ENCODE data around the gene RNF215. TPM values are rescaled to one million over a fixed set of nuclear protein-coding genes. Genes with fewer than 3 reads are reported as not detected.
A peak's percentile ranks its signal among the peaks of the same experiment; 100 is the strongest.
"Not testable (repeated sequence)": the region's sequence is repeated elsewhere in the genome, so short reads cannot be mapped to it uniquely, and the experiment has no call there.

Gene RNF215
- polyA plus RNA-seq, 6 donors from 2014 or later: 0.30 to 1.0 (median 0.95) TPM; not detected in 1

- Mint-ChIP-seq H3K27me3 (no peaks in the 10 kb centered on the region), H3K36me3 (peaks cover 0 to 9% of the 10 kb centered on the region in 2 donors), H3K4me1 (peaks cover 0 to 5% (median 1%) of the 10 kb centered on the region in 3 donors), H3K9me3 (no peaks in the 10 kb centered on the region), H3K27ac (no peak overlapping the region), H3K4me3 (peak overlapping the region in 1 of 8 donors; percentile 29)
- ATAC-seq (ENCODE audit: low read depth in 2 of 2) (no peak), DNase-seq (no peak)
Measured at GRCh38 chr22:30413745-30414524, 26.7 kb upstream of the RNF215 start.

- H3K27ac Mint-ChIP-seq: peak overlapping the region in 4 of 6 donors; percentile 5 to 58 (median 18)
- H3K4me1 Mint-ChIP-seq: peaks cover 0 to 5% (median 1%) of the 10 kb centered on the region in 3 donors
- peaks cover 0 to 9% of the 10 kb centered on the region in 2 donors for H3K36me3 Mint-ChIP-seq
- H3K9me3 Mint-ChIP-seq: no peaks in the 10 kb centered on the region
- H3K4me3 Mint-ChIP-seq: no peak overlapping the region
- no peak for DNase-seq
- ATAC-seq (ENCODE audit: low read depth in 2 of 2): no peak
- no peaks in the 10 kb centered on the region for H3K27me3 Mint-ChIP-seq
Measured at GRCh38 chr22:30413001-30413400, 25.8 kb upstream of the RNF215 start.

- H3K4me1 Mint-ChIP-seq: peaks cover 0 to 5% (median 1%) of the 10 kb centered on the region in 3 donors
- no peak overlapping the region for H3K4me3 Mint-ChIP-seq
- DNase-seq (no peak), ATAC-seq (ENCODE audit: low read depth in 2 of 2) (no peak)
- H3K27ac Mint-ChIP-seq: peak overlapping the region in 2 of 6 donors; percentile 49 to 96
- no peaks in the 10 kb centered on the region for H3K27me3 Mint-ChIP-seq
- H3K36me3 Mint-ChIP-seq: peaks cover 0 to 9% of the 10 kb centered on the region in 2 donors
- no peaks in the 10 kb centered on the region for H3K9me3 Mint-ChIP-seq
Measured at GRCh38 chr22:30411780-30412179, 24.6 kb upstream of the RNF215 start.

GRCh38 chr22:30408388-30409102 is 21.3 kb upstream of the RNF215 start:
- Mint-ChIP-seq H3K27ac (no peak overlapping the region), H3K36me3 (no peaks in the 10 kb centered on the region), H3K4me3 (no peak overlapping the region), H3K27me3 (no peaks in the 10 kb centered on the region), H3K4me1 (peaks cover 0 to 5% (median 1%) of the 10 kb centered on the region in 3 donors), H3K9me3 (no peaks in the 10 kb centered on the region)
- ATAC-seq (ENCODE audit: low read depth in 2 of 2) (no peak), DNase-seq (no peak)

GRCh38 chr22:30406400-30406799 is 19.2 kb upstream of the RNF215 start:
- no peak overlapping the region for H3K4me3 Mint-ChIP-seq
- H3K27me3 Mint-ChIP-seq: no peaks in the 10 kb centered on the region
- H3K4me1 Mint-ChIP-seq: no peaks in the 10 kb centered on the region
- no peak for ATAC-seq (ENCODE audit: low read depth in 2 of 2)
- no peak for DNase-seq
- H3K36me3 Mint-ChIP-seq: no peaks in the 10 kb centered on the region
- H3K27ac Mint-ChIP-seq: peak overlapping the region in 1 of 6 donors; percentile 44
- no peaks in the 10 kb centered on the region for H3K9me3 Mint-ChIP-seq

GRCh38 chr22:30405731-30406130 is 18.5 kb upstream of the RNF215 start:
- ATAC-seq (ENCODE audit: low read depth in 2 of 2): no peak
- no peak overlapping the region for H3K4me3 Mint-ChIP-seq

GRCh38 chr22:30404307-30404706 is 17.1 kb upstream of the RNF215 start:
- H3K27ac Mint-ChIP-seq: peak overlapping the region in 1 of 6 donors; percentile 42
- no peak overlapping the region for H3K4me3 Mint-ChIP-seq
- no peaks in the 10 kb centered on the region for H3K9me3 Mint-ChIP-seq
- H3K4me1 Mint-ChIP-seq: no peaks in the 10 kb centered on the region
- peaks cover 0 to under 1% (median 0%) of the 10 kb centered on the region in 3 donors for H3K27me3 Mint-ChIP-seq
- no peaks in the 10 kb centered on the region for H3K36me3 Mint-ChIP-seq
- ATAC-seq (ENCODE audit: low read depth in 2 of 2) (no peak), DNase-seq (no peak)

More at GRCh38 chr22:30405731-30406130, 18.5 kb upstream of the RNF215 start:
- Mint-ChIP-seq H3K9me3 (no peaks in the 10 kb centered on the region), H3K4me1 (no peaks in the 10 kb centered on the region), H3K36me3 (no peaks in the 10 kb centered on the region), H3K27ac (no peak overlapping the region), H3K27me3 (no peaks in the 10 kb centered on the region)
- no peak for DNase-seq

GRCh38 chr22:30402766-30403104 is 15.5 kb upstream of the RNF215 start:
- not testable (repeated sequence) for H3K4me1 Mint-ChIP-seq; ATAC-seq (ENCODE audit: low read depth in 2 of 2); H3K27ac Mint-ChIP-seq; DNase-seq; H3K36me3 Mint-ChIP-seq; H3K4me3 Mint-ChIP-seq; H3K9me3 Mint-ChIP-seq
- H3K27me3 Mint-ChIP-seq: peaks cover 8 to 16% (median 15%) of the 10 kb centered on the region in 3 donors

DNA sequence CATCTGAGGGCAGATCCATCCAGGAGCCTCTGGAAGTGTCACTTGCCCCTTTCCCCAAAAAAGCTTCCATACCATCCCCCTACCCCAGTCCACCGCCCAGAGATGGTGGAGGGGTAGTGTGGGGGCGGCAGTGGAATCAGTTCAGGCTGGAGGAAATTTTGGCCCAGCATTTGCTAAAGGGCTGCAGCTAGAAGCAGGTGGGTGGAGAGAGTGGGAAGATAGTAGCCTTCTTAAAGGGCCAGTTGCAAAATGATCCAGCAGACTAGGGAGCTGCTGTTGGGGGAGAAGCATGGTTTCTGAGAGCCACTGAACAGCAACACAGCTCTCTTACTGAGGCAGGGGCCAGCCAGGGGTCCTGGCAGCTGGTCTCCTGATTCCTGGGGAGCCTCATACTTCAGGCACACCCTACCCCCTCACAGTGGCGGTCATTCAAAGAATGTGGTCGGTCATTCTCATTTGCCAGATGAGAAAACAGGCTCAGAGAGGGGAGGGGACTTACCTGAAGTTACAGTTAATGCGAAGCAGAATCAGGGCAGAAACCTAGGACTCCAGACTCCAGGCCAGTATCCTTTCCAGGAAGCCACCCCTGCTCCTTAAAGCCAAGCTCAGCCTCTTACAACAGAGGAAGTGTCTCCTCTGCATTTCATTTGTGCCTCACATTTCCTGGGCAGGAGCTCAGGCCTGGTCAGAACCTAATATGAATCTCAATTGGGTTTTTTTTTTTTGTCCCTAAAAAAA is 15.0 kb upstream of the RNF215 start:
- peaks cover 2 to 9% (median 4%) of the 10 kb centered on the region in 3 donors for H3K4me1 Mint-ChIP-seq
- DNase-seq (no peak), ATAC-seq (ENCODE audit: low read depth in 2 of 2) (no peak)
- no peaks in the 10 kb centered on the region for H3K36me3 Mint-ChIP-seq
- H3K4me3 Mint-ChIP-seq: no peak overlapping the region
- H3K27ac Mint-ChIP-seq: no peak overlapping the region
- no peaks in the 10 kb centered on the region for H3K9me3 Mint-ChIP-seq
- H3K27me3 Mint-ChIP-seq: peaks cover 8 to 20% (median 19%) of the 10 kb centered on the region in 3 donors

DNA sequence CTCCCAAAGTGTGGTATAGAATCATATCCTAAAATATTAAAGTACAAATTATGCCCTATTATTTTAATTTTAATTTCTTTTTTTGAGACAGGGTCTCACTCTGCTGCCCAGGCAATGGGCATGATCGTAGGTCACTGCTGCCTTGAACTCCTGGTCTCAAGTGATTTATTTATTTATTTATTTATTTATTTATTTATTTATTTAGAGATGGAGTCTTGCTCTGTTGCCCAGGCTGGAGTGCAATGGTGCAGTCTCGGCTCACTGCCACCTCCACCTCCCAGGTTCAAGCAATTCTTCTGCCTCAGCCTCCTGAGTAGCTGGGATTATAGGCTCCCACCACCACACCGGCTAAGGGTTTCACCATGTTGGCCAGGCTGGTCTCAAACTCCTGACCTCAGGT is 13.8 kb upstream of the RNF215 start:
- not testable (repeated sequence) for ATAC-seq (ENCODE audit: low read depth in 2 of 2); H3K27ac Mint-ChIP-seq; H3K9me3 Mint-ChIP-seq; H3K36me3 Mint-ChIP-seq; DNase-seq; H3K4me3 Mint-ChIP-seq
- peaks cover 13 to 29% (median 27%) of the 10 kb centered on the region in 3 donors for H3K27me3 Mint-ChIP-seq
- peaks cover 4 to 14% (median 11%) of the 10 kb centered on the region in 3 donors for H3K4me1 Mint-ChIP-seq

- peaks cover 18 to 37% (median 35%) of the 10 kb centered on the region in 3 donors for H3K27me3 Mint-ChIP-seq
- no peak overlapping the region for H3K27ac Mint-ChIP-seq
- no peak for DNase-seq
- H3K4me3 Mint-ChIP-seq: no peak overlapping the region
- no peaks in the 10 kb centered on the region for H3K36me3 Mint-ChIP-seq
- no peak for ATAC-seq (ENCODE audit: low read depth in 2 of 2)
- H3K4me1 Mint-ChIP-seq: peaks cover 4 to 15% (median 14%) of the 10 kb centered on the region in 3 donors
- H3K9me3 Mint-ChIP-seq: no peaks in the 10 kb centered on the region
Measured at GRCh38 chr22:30400159-30400558, 12.9 kb upstream of the RNF215 start.

DNA sequence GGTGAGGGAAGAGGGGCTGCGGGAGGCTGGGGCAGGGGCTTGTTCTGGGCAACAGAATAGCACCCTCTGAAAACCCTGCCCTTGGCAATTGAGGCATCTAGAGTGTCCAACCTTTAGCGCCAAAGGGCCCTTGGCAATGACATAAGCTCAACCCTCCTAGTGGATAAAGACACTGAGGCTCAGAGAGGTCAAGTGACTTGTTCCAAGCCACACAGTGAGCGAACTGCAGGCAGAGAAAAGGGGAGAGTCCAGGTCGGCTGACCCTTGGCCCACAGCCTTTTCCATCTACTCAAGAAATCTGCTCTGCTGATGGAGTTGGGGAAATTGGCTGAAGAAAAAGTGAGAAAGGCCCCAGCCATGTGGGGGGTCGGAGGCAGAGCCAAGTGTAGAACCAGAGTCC is 12.5 kb upstream of the RNF215 start:
- Mint-ChIP-seq H3K27ac (peak overlapping the region in 1 of 6 donors; percentile 47), H3K9me3 (no peaks in the 10 kb centered on the region), H3K36me3 (no peaks in the 10 kb centered on the region), H3K27me3 (peaks cover 18 to 39% (median 35%) of the 10 kb centered on the region in 3 donors), H3K4me1 (peaks cover 4 to 15% (median 14%) of the 10 kb centered on the region in 3 donors), H3K4me3 (peak overlapping the region in 1 of 8 donors; percentile 47)
- DNase-seq: no peak
- ATAC-seq (ENCODE audit: low read depth in 2 of 2): no peak
